GM19467 (cell line): ENCODE measurements around the gene CELSR1.
"Not testable (repeated sequence)": the region's sequence is repeated elsewhere in the genome, so short reads cannot be mapped to it uniquely, and the experiment has no call there.

Source experiments
- ATAC-seq: cut with Tn5 transposase; IDR thresholded peaks from one replicate; pipeline ENCODE4 v1.9.1; 2021; ENCODE audit warnings: mild to moderate bottlenecking, moderate library complexity; ENCODE audit not compliant: unreplicated experiment

The CELSR1 gene

DNA sequence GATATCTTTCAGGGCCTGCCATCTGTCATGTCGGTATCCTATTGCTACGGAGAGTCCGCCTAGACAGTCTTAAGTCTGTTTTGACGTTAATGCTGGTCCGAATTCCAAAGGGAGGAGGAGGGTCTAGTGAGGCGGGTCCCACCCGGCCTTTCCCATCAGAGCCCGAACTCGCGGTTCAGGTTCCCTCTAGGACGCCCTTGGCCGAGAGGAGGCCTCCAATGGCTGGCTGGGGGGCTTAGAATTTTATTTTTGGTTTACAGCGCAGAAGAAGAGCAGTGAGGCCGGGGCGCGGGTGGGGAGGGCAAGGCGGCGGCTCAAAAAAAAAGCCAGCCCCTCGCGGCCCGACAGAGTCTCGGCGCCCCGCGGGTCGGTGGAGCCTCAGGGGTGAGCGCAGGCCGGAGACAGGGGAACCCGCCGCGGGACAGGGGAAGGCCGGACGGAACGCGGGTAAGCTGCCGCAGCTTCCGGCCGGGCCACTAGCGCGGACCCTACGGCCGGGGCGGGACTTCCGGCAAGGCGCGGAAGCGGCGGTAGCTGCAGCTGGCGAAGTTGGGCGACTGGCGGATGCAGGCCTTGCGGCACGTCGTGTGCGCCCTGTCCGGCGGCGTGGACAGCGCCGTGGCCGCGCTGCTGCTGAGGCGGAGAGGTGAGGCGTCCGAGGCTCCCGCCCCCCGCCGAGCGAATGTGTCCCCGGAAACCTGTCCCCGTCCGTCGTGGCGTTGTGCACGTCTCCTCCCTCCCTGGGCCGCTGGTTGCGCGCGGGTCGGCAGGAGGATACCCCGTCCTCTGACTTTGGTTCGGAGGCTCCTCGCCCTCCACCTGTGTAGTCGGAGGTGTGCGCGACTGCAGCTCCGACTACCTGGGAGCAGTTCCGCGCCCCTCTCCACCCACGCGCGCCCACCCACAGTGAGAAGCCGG is 202.0 kb downstream of the CELSR1 start, which contains the start of gene TRMU:
TSS of gene TRMU (plus strand) at position 514 of the 918 bp plus-strand sequence. CDS start at position 565, 51 bp downstream.
- peak; percentile 79 for ATAC-seq

DNA sequence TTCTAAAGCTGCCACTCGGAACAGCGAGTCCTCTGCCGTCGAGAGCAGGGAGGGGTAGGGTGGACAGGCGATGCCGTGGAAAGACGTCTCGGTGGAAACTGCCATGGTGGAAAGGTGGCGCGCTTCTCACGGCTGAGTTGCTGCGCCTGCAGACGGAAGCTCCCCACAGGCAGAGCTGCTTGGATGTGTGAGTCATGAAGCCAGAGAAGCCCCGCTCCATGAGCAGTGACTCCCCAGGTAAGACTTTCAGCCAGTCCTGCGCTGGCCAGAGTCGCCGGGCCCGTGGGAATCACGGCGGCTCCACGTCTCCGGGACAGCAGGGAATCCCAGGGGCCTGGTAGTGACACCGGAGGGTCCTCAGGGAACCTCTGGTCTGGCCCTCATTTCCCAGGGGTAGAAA is 205.9 kb downstream of the CELSR1 start:
- no peak for ATAC-seq

DNA sequence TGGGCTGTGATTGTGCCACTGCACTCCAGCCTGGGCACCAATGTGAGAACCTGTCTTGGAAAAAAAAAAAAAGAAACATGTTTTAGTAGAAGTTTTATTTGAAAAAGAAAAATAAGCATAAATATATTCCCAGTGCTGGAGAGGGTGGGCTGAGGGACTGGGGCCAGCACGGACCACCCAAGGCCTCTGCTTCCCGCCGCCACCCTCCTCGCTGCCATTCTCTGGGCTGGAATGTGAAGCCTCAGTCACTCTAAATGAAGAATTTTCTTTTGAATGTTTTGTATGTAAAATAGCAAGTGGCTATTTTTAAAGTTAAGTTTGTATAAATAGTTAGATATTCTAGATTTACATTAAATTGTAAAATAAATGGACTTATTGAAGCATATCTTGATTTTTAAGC is 207.0 kb downstream of the CELSR1 start:
- ATAC-seq, result no peak

DNA sequence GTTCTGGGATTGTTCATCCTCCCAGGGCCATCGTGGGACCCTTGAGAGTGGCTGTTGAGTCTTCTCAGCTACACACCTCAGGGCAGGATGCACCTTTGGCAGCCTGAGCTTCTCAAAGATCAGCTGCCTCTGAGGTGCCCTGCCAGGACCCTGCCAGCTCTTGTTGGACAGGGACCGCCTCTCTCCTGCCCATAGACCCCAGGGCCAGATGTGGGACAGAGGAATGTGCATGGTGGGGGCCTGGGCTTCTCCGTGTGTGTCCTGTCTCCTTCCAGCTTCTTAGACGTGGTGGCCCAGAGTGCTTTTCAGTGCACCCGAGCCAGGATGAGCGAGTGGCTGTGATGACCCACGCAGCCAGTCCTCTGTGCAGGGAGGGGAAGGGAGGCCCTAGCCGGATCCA is 207.8 kb downstream of the CELSR1 start:
- ATAC-seq, result no peak

DNA sequence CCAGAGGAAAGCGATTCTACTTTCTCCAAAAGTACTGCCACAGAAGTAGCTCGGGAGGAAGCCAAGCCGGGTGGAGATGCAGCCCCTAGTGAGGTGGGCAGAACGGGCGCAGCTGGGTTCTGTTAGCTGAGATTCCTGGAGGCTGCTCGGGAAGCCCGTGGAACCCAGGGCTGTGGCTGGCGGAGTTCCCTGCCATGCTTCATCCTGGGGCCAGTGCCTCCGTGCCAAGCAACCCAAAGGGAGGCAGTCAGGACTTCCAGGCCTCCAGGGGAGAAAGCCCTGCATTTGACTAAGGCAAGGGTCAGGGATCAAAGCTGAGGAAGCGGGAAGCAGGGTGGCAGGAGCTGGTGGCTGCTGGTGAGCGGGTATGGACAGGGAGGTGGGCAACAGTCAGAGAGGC is 208.6 kb downstream of the CELSR1 start:
- ATAC-seq, result no peak

DNA sequence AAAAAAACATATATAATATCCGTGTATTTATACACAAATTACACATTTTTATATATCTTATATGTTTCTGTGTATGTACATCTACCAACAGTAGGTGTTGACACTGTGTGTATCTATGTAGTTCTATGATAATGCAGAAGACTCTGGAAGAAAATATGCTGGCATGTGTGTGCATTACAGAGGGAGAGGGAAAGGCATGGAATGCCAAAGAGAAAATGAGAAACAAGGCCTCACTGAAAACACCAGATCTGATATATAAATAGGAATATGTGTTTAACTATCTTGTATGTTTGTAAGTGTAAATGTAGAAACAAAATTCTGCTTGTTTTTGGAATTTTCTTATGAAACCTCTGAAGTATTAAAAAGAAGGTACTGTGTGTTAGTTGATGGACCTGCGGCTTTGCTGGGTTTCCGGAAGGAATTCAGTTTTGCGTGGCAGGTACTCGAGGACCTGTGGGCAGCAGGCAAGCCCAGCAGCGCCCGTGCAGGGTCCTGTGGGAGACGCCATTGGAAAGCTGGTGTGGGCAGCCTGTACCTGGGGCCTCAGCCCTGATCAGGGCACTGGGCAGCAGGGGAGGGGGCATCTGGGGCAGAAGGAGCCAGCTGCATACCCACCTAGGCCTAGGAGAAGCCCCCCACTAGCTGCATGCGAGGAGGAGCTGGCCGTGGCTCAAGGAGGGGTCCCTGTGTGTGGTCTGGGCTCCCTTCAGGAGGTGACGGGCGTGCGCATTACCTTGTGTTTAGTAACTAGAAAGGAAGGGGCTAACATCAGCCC is 209.5 kb downstream of the CELSR1 start:
- ATAC-seq, result no peak

DNA sequence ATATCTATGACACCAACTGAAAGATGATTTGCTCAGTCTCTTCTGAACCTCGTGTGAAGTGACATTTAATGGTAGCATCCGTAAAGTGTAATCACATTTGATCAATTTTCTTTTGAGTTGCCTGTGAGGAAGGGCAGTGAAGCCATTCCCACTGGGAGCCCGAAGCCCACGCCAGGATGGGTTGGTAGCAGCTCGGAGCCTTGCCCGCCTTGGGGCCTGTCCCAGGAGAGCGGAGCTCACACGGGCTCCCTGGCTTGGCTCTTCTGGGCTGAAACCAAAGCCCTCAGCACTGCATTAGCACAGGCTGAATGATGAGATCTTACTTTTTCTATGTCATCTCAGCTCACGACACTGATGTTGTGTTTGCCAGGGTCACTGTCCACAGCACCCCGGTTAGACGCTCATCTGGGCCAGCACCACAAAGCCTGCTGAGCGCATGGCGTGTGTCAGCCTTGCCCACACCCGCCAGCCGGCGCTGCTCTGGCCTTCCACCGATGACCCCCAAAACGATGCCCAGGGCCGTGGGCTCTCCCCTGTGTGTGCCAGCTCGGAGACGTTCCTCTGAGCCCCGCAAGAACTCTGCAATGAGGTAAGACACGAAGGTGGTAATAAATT is 211.2 kb downstream of the CELSR1 start:
- ATAC-seq, result no peak

DNA sequence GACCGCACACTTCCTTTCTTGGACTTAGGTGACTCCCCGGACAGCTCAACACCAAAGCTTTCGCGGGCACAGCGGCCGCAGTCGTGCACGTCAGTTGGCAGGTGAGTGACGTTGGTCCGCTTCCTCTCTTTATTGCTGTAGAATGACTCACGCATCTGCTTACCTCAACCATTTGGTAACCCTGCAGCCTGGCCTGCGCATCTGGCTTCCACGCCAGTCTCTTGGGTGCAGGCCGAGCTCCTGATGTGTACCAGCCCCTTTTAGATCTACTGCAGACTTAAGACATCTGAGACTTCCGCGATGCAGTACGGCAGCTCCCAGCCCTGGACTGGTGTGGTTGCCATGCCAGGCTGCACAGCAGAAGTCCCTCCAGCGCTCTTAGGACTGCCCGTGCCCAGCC is 214.3 kb downstream of the CELSR1 start:
- ATAC-seq, result no peak

DNA sequence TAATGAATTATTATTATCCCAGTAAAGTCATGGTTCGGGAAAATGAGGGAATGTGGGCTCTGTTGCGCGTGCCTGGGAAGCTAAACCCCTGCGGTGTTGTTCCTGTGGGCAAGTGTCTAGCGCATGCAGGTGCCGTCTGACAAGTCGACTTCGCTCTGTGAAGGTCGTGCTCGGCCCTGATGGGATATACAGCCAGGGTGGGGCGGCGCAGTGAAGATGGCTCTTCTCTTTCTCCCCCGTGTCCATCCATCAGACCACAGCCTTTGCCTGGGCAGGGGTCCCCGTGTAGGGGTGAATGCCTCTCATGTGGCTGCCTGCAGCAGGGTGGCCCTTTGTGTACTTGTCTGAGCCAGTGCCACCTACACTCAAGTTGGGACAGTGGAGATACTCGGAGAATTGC is 214.7 kb downstream of the CELSR1 start:
- ATAC-seq, result no peak

DNA sequence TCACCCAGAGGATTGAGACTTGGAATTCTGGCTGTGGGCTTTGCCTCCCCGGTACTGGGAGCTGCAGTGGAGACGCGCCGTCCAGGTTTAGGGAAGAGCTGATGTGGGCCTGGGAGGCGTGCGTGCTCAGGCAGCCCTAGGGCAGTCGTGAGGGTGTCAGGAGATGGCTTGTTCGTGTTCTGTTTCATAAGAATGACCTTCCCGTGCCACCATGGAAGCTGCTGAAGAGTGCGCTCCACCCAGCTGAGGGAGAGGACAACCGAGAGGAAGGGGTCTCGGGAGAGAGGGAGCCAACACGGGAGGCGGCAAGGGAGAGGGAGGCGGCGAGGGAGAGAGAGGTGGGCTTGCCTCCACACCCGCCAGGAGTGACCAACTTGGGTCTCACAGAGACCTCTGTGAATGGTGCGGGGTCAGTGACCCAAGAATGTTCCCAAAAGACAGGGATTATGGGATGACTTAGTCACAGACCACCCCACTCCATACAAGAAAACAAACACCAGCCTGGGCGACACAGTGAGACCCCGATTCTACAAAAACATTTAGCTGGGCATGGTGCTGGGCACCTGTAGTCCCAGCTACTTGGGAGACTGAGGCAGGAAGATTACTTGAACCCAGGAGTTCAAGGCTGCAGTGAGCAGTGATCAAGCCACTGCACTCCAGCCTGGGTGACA is 216.6 kb downstream of the CELSR1 start:
- ATAC-seq, result no peak

DNA sequence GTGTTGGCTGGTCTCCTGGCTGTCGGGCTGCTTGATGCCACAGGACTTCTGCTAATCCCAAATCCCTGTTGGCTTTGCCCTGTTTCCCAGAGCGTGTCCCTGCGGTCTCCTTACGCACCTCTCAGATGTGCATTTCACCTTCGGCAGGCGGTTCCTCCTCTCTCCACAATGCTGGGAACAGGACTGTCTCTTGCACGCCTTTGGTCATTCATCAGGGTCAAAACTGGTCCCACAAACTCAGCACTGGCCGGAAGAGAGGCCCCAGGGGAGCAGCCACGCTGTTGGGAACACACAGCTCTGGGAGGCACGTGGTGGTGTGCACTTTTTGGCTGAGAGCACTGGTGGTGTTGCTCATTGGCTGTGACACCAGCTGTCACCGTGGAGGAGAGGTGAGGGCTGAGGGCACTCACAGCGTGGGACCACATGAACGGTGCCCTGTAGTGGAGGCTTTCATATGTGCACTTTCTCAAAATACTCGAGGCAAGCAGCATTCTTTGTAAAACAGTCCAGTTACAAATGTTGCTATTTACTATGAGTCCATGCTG is 217.2 kb downstream of the CELSR1 start:
- no peak for ATAC-seq

DNA sequence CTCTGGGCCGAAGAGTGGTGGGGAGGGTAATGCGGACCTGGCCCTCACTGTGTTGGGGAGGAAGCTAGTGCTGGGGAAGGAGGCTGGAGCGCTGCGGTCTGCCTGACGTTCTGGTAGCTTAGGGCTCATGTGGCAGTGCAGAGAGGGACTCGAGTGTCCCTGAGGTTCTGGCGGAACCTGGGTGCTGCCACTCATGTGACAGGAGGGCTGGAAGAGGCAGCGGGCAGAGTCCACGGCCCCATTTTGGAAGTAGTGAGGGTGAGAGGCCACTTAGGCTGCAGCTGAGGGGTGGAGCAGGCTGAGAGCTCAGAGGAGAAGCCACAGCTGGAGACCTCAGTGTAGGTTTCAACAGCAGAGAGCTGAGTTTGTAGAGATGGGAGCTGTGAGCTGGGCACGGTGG is 218.1 kb downstream of the CELSR1 start:
- no peak for ATAC-seq

DNA sequence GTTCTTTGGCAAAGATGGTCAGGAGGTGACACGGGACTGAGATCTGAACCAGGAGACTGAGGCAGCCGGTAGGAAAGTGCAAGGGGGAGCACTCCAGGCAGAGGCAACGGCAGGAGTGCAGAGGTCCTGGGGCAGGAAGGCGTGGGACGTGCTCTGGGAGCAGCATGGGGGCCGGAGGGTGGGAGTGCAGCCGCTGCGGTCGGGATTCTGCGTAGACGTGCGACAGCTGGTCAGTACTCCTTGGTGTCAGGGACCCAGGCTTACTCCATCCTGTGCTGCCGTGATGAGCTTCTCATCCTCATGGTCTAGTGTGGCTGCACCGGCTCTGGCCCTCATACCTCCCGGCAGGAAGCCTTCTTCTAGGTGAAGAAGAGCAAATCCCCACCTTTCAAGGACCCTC is 218.8 kb downstream of the CELSR1 start:
- no peak for ATAC-seq

DNA sequence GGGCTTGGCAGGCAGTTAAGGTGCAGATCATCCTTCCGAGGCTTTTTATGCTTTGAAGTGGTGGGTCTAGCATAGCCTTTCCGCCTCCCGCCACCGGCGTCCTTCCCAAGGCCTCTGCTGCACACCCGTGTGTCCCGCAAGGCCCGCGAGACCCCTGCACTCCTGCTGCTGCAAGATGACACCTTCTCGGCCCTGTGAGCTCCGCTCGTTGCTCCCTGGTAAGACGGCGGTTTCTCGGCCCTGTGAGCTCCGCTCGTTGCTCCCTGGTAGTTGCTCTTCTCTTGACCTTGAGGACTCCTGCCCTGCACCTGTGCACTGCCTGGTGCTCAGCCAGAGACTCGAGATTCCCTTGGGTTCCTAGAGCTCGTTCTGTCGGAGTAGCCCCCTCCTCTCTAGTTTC is 219.8 kb downstream of the CELSR1 start:
- no peak for ATAC-seq

DNA sequence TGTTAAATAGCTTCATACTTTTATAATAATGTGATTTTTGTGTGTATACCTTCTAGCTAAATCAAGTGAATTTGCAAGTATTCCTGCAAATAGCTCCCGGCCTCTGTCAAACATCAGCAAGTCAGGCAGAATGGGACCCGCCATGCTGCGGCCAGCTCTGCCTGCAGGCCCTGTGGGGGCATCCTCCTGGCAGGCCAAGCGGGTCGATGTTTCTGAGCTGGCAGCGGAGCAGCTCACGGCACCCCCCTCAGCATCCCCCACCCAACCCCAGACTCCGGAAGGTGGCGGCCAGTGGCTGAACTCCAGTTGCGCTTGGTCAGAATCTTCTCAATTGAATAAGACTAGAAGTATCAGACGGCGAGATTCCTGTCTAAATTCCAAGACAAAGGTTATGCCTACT is 221.4 kb downstream of the CELSR1 start:
- no peak for ATAC-seq

DNA sequence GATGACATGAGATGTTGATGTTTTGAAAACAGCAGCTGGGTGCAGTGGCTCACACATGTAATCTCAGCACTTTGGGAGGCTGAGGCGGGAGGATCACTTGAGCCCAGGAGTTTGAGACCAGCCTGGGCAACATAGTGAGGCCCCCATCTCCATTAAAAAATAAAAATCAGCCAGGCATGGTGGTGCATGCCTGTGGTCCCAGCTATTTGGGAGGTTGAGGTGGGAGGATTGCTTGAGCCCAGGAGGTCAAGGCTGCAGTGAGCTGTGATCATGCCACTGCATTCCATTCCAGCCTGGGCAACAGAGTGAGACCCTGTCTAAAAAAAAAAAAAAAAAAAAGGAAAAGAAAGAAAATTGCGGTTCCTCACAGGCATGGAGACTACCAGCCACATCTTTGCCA is 224.6 kb downstream of the CELSR1 start:
- ATAC-seq, result not testable (repeated sequence)

DNA sequence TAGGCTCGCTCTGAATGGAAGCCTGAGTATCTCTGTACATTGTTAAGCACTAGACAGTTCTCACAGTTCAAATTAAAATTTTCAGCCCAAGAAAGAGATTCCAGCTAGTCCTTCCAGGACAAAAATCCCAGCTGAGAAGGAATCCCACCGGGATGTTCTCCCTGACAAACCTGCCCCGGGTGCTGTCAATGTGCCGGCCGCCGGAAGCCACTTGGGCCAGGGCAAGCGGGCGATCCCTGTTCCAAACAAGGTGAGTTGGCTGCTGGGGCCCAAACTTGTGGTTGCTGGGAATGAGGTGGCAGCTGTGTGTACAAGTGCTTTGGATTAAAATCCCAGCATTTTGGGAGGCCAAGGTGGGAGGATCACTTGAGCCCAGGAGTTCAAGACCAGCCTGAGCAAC is 225.4 kb downstream of the CELSR1 start:
- no peak for ATAC-seq
